Naive thymus-derived CD4-positive, alpha-beta T cell (primary cell): Measurements from ENCODE around the gene PRKACA. TPM values are rescaled to one million over a fixed set of nuclear protein-coding genes. Genes with fewer than 3 reads are reported as not detected.
"Not testable (repeated sequence)": the region's sequence is repeated elsewhere in the genome, so short reads cannot be mapped to it uniquely, and the experiment has no call there.

Experiments used
- ATAC-seq: fragments of 150-1000 bp; cut with Tn5 transposase; 2 replicates; pipeline ENCODE4 v1.10.0; 2021; ENCODE audit warnings: mild to moderate bottlenecking, moderate library complexity
- CTCF ChIA-PET: fragments of 350-600 bp; sonication (Branson Sonifier 250); formaldehyde crosslinking; loops from one replicate; lab custom pipeline; 2021; ENCODE audit warnings: antibody characterized with exemption; lab: Charles Lee
- POLR2A ChIA-PET: fragments of 350-600 bp; sonication (Branson Sonifier 250); formaldehyde crosslinking; loops from one replicate; lab custom pipeline; 2021; ENCODE audit warnings: antibody characterized with exemption, inconsistent platforms; lab: Charles Lee
- DNase-seq, 9 donors: peaks; one replicate each; pipeline versions ENCODE4 v3.0.0 to v3.0.0-alpha.2; 2020 to 2022; ENCODE audit warnings: mixed read lengths in 1 of 9
- H3K27ac ChIP-seq: one replicate; pipeline ENCODE4 v1.7.0; 2013; ENCODE audit warnings: mild to moderate bottlenecking, low read depth, low read length, moderate library complexity
- H3K27me3 ChIP-seq, 2 donors: one replicate each; pipeline ENCODE4 v1.7.0; 2013; ENCODE audit warnings: low read length in 2 of 2, mild to moderate bottlenecking in 2 of 2, moderate library complexity in 2 of 2; ENCODE audit not compliant: control insufficient read depth in 2 of 2, insufficient read depth in 2 of 2
- H3K36me3 ChIP-seq, 3 experiments: 1 replicate in 2 of 3; 2 replicates in 1 of 3; pipeline ENCODE4 v1.7.0; 2013; ENCODE audit warnings: low read length in 3 of 3, mild to moderate bottlenecking in 3 of 3, moderate library complexity in 1 of 3; ENCODE audit not compliant: insufficient read depth in 3 of 3, control insufficient read depth in 2 of 3
- H3K4me1 ChIP-seq, 2 donors: one replicate each; pipeline ENCODE4 v1.7.0; 2013; ENCODE audit warnings: low read length in 2 of 2, mild to moderate bottlenecking in 2 of 2, moderate library complexity in 1 of 2; ENCODE audit not compliant: control insufficient read depth in 2 of 2, insufficient read depth in 2 of 2
- H3K4me3 ChIP-seq: 2 replicates; pipeline ENCODE4 v1.7.0; 2013; ENCODE audit warnings: mild to moderate bottlenecking, low read length
- H3K9me3 ChIP-seq, 3 experiments: 1 replicate in 2 of 3; 2 replicates in 1 of 3; pipeline ENCODE4 v1.7.0; 2013; ENCODE audit warnings: low read length in 3 of 3; ENCODE audit not compliant: control insufficient read depth in 2 of 3
- H3K27ac Mint-ChIP-seq, 9 donors: one replicate each; pipeline ENCODE4 v1.8.0; 2020 to 2022; ENCODE audit warnings: mixed read lengths in 9 of 9, mild to moderate bottlenecking in 8 of 9, moderate library complexity in 5 of 9, inconsistent platforms in 2 of 9
- H3K27me3 Mint-ChIP-seq, 5 donors: one replicate each; pipeline ENCODE4 v1.8.0; 2021 to 2022; ENCODE audit warnings: mixed read lengths in 5 of 5, mild to moderate bottlenecking in 1 of 5
- H3K36me3 Mint-ChIP-seq, 5 donors: one replicate each; pipeline ENCODE4 v1.8.0; 2020 to 2022; ENCODE audit warnings: mixed read lengths in 5 of 5, mild to moderate bottlenecking in 3 of 5, inconsistent platforms in 1 of 5
- H3K4me1 Mint-ChIP-seq, 7 donors: one replicate each; pipeline ENCODE4 v1.8.0; 2020 to 2022; ENCODE audit warnings: mixed read lengths in 7 of 7, mild to moderate bottlenecking in 3 of 7, inconsistent platforms in 1 of 7
- H3K4me3 Mint-ChIP-seq, 10 donors: one replicate each; pipeline ENCODE4 v1.8.0; 2020 to 2022; ENCODE audit warnings: mild to moderate bottlenecking in 10 of 10, mixed read lengths in 10 of 10, moderate library complexity in 6 of 10, inconsistent platforms in 2 of 10
- H3K9me3 Mint-ChIP-seq, 11 donors: one replicate each; pipeline ENCODE4 v1.8.0; 2020 to 2022; ENCODE audit warnings: mixed read lengths in 11 of 11, mild to moderate bottlenecking in 4 of 11, inconsistent platforms in 1 of 11, moderate library complexity in 1 of 11
- intact Hi-C, 2 donors: fragments of 100-400 bp; cut with micrococcal nuclease; formaldehyde crosslinking; loops; one replicate each; pipeline ENCODE4 v1.15.1; 2023
- polyA plus RNA-seq, 2 donors: library from polyadenylated mRNA; unstranded; fragments of 300-500 nt; fragmentation: Illumina TruSeq; gene quantifications; one replicate each; pipeline ENCODE4 v1.2.3, GENCODE V29; 2021
- total RNA-seq, 6 experiments: library from RNA in 5 of 6; stranded (reverse) in 5 of 6; gene quantifications; 1 replicate in 5 of 6; 2 replicates in 1 of 6; pipeline ENCODE4 v1.2.3 and lab custom pipeline; 2021 to 2026

The PRKACA gene
- total and polyA plus RNA-seq, 7 experiments from 2014 or later = 1.9 to 101 (median 48.4) TPM

- not testable (repeated sequence) for H3K9me3 Mint-ChIP-seq, H3K27me3 ChIP-seq, ATAC-seq, H3K4me3 ChIP-seq, H3K4me1 ChIP-seq, H3K4me3 Mint-ChIP-seq, H3K27ac ChIP-seq, H3K4me1 Mint-ChIP-seq, H3K9me3 ChIP-seq, DNase-seq, H3K27me3 Mint-ChIP-seq
- ChIA-PET POLR2A (interaction anchor here (0.6 to 1.4 kb wide), 7 partner anchors 10 to 167 kb away, joined by 3 to 4 read pairs (median 3); partner anchors contain the start of gene IL27RA), CTCF (interaction anchor here (0.6 to 2.1 kb wide), 17 partner anchors 11 to 335 kb away, joined by 3 to 15 read pairs (median 4); partner anchors contain the start of genes DCAF15 and MISP3)
- intact Hi-C loops = loop anchor here (1.0 to 10.0 kb wide), 7 partner anchors 15 to 453 kb away; partner anchors contain the start of gene DCAF15 (in 1 of the 2)
- H3K36me3 ChIP-seq = peaks cover 10 to 87% (median 33%) of the 10 kb centered on the region in 3 experiments
- peak overlapping the region in 1 of 9 donors; percentile 68 for H3K27ac Mint-ChIP-seq
- H3K36me3 Mint-ChIP-seq = peaks cover 9 to 55% (median 35%) of the 10 kb centered on the region in 5 donors
Observed at GRCh38 chr19:14047866-14048265, 69.7 kb downstream of the PRKACA start.

DNA sequence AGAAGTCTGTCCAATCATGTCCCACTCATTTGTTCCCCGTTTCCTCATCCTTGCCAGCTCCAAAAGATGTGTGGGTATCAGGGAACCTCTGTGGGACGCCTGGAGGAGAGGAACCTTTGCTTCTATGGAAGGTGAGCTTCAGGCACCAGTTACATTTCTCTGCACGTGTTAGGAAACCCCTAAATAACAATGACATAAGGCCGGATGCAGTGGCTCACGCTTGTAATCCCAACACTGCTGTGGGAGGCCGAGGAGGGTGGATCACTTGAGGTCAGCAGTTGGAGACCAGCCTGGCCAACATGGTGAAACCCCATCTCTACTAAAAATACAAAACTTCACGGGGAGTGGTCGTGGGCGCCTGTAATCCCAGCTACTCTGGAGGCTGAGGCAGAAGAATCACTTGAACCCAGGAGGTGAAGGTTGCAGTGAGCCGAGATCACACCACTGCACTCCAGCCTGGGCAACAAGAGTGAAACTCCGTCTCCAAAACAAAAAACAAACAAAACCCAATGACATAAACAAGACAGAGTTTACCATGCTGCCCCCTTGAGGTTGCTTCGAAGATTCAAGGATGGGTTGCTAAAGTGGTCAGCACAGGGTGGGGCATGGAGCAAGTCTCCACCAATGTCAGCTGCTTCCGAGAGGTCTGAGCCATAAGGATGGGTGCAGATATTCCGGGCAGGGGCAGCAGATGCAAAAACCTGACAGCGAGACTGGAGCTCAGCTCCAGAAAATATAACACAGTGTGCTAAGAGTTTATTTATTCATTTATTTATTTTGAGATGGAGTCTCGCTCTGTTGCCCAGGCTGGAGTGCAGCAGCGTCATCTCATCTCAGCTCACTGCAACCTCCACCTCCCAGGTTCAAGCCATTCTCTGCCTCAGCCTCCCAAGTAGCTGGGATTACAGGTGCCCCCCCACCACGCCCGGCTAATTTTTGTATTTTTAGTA, 74.6 kb downstream of the PRKACA start:
- H3K9me3 Mint-ChIP-seq, H3K4me3 Mint-ChIP-seq, H3K27me3 Mint-ChIP-seq, H3K4me3 ChIP-seq, H3K4me1 ChIP-seq, H3K9me3 ChIP-seq, H3K27me3 ChIP-seq: not testable (repeated sequence)
- POLR2A ChIA-PET = interaction anchor here (0.5 to 1.4 kb wide), 4 partner anchors 11 to 40 kb away, joined by 3 to 4 read pairs (median 4); partner anchors contain the start of gene IL27RA
- peak overlapping the region; percentile 53 to 92 (median 82) for H3K27ac Mint-ChIP-seq
- H3K27ac ChIP-seq = peak overlapping the region; percentile 31
- DNase-seq (peak in 5 of 9 donors; percentile 17 to 48 (median 26)), ATAC-seq (peak; percentile 87)
- H3K36me3 ChIP-seq = peaks cover 6 to 83% (median 23%) of the 10 kb centered on the region in 3 experiments
- intact Hi-C loops = loop anchor here (1.0 to 10.0 kb wide), 2 partner anchors 163 to 448 kb away; no protein-coding TSS in a partner anchor
- peaks cover 0 to 31% (median 15%) of the 10 kb centered on the region in 5 donors for H3K36me3 Mint-ChIP-seq
- CTCF ChIA-PET = interaction anchor here (0.6 to 2.0 kb wide), 10 partner anchors 11 to 464 kb away, joined by 3 to 10 read pairs (median 3); partner anchors contain the start of genes IL27RA and RLN3
- peaks cover 3 to 24% (median 11%) of the 10 kb centered on the region in 7 donors for H3K4me1 Mint-ChIP-seq

Other genes with a start within 250 kb of the PRKACA start
- 1 to 10 TPM in 2 of 5 experiments, not detected in 3; 1.3 to 3.4 TPM for gene NANOS3, start 240.6 kb downstream of the PRKACA start, total RNA-seq
- not detected for gene NANOS3, start 240.6 kb downstream of the PRKACA start, polyA plus RNA-seq
- gene BRME1, start 211.6 kb downstream of the PRKACA start, total RNA-seq = 10 to 100 TPM in 1 of 5 experiments, 1 to 10 TPM in 4; 1.8 to 13.7 (median 2.9) TPM
- gene BRME1, start 211.6 kb downstream of the PRKACA start, polyA plus RNA-seq = 1 to 10 TPM in 1 of 2 donors, under 1 TPM in 1; 0.56 to 1.6 TPM
- 10 to 100 TPM; 21.0 to 33.1 (median 29.8) TPM for gene CC2D1A, start 211.6 kb downstream of the PRKACA start, total RNA-seq
- 10 to 100 TPM in 1 of 2 donors, 1 to 10 TPM in 1; 4.1 to 13.3 TPM for gene CC2D1A, start 211.6 kb downstream of the PRKACA start, polyA plus RNA-seq
- under 1 TPM in 1 of 5 experiments, not detected in 4; 0.59 TPM for gene PODNL1, start 179.3 kb downstream of the PRKACA start, total RNA-seq
- under 1 TPM in 1 of 2 donors, not detected in 1; 0.33 TPM for gene PODNL1, start 179.3 kb downstream of the PRKACA start, polyA plus RNA-seq
- gene DCAF15, start 165.3 kb downstream of the PRKACA start, total RNA-seq = 10 to 100 TPM; 68.5 to 92.0 (median 87.2) TPM
- 1 to 10 TPM; 3.7 to 8.8 TPM for gene DCAF15, start 165.3 kb downstream of the PRKACA start, polyA plus RNA-seq
- gene RFX1, start 111.4 kb downstream of the PRKACA start, total RNA-seq = 10 to 100 TPM; 15.7 to 23.5 (median 20.5) TPM
- 1 to 10 TPM; 1.0 TPM for gene RFX1, start 111.4 kb downstream of the PRKACA start, polyA plus RNA-seq
- not detected for gene RLN3, start 89.6 kb downstream of the PRKACA start, total RNA-seq
- not detected for gene RLN3, start 89.6 kb downstream of the PRKACA start, polyA plus RNA-seq
- gene IL27RA, start 86.0 kb downstream of the PRKACA start, total RNA-seq = 100 to 1,000 TPM in 1 of 5 experiments, 10 to 100 TPM in 4; 32.1 to 118 (median 83.2) TPM
- 100 to 1,000 TPM in 1 of 2 donors, 10 to 100 TPM in 1; 76.4 to 120 TPM for gene IL27RA, start 86.0 kb downstream of the PRKACA start, polyA plus RNA-seq
- under 1 TPM in 1 of 5 experiments, not detected in 4; 0.22 TPM for gene PALM3, start 55.7 kb downstream of the PRKACA start, total RNA-seq
- gene PALM3, start 55.7 kb downstream of the PRKACA start, polyA plus RNA-seq = not detected
- gene MISP3, start 45.0 kb downstream of the PRKACA start, total RNA-seq = 1 to 10 TPM in 2 of 5 experiments, under 1 TPM in 3; 0.58 to 1.9 (median 0.91) TPM
- under 1 TPM; 0.18 to 0.19 TPM for gene MISP3, start 45.0 kb downstream of the PRKACA start, polyA plus RNA-seq
- under 1 TPM in 3 of 5 experiments, not detected in 2; 0.34 to 0.78 (median 0.60) TPM for gene C19orf67, start 32.0 kb downstream of the PRKACA start, total RNA-seq
- not detected for gene C19orf67, start 32.0 kb downstream of the PRKACA start, polyA plus RNA-seq
- gene SAMD1, start 27.0 kb downstream of the PRKACA start, total RNA-seq = 10 to 100 TPM; 32.6 to 87.3 (median 62.5) TPM
- 1 to 10 TPM; 3.0 to 4.0 TPM for gene SAMD1, start 27.0 kb downstream of the PRKACA start, polyA plus RNA-seq
- gene ASF1B, start 18.8 kb upstream of the PRKACA start, total RNA-seq = 10 to 100 TPM in 1 of 5 experiments, 1 to 10 TPM in 3, under 1 TPM in 1; 0.98 to 79.0 (median 2.1) TPM
- gene ASF1B, start 18.8 kb upstream of the PRKACA start, polyA plus RNA-seq = 1 to 10 TPM; 2.4 to 4.5 TPM
- 10 to 100 TPM; 12.4 to 39.4 (median 37.8) TPM for gene ADGRL1, start 88.4 kb upstream of the PRKACA start, total RNA-seq
- gene ADGRL1, start 88.4 kb upstream of the PRKACA start, polyA plus RNA-seq = 1 to 10 TPM in 1 of 2 donors, under 1 TPM in 1; 0.72 to 3.0 TPM